Erythroblast (primary cell): ENCODE measurements around the gene TYSND1.

Experiments used
- GATA1 ChIP-seq: IDR thresholded peaks from 2 replicates; pipeline ENCODE4 v1.6.1; 2011; ENCODE audit warnings: low read depth, mild to moderate bottlenecking, control low read depth, low read length, moderate library complexity
- POLR2A ChIP-seq: IDR thresholded peaks from 2 replicates; pipeline ENCODE4 v1.6.1; 2011; ENCODE audit warnings: mild to moderate bottlenecking, low read length

DNA sequence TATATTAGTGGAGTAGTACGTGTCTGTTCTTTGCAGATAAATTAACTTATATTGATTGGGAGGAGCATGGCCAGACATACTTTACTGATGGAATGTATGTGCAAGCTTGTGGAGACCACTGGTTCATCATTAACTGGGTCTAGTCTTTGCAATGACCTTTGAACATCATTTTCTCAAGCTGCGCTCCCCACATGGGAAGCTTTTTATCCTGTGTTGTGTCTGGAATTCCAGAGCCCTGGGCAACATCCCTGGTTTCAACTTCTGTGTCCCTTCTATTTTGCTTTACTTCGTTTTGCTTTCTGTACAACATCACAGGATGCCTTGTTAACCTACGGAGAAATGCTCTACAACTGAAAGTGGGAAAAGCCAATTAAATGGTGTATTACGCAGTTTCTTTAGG lies 55.5 kb downstream of the TYSND1 start:
- TF ChIP-seq POLR2A (no peak), GATA1 (no peak)
